ENCODE results near the gene CIAO1. TPM values are rescaled to one million over a fixed set of nuclear protein-coding genes. Genes with fewer than 3 reads are reported as not detected.

The CIAO1 gene
- total and polyA plus RNA-seq, 2 of the 13 experiments (the other 11 are each of a cell fraction or from before 2014, with no cell fraction given), result 99.3 to 120 TPM

GRCh38 chr2:96253006-96253405 lies 13.0 kb upstream of the CIAO1 start (continued):
- TF ChIP-seq GZF1 (CRISPR knock-in tag; IDR thresholded peaks at IDR 0.05) (no peak), PAXIP1 (CRISPR knock-in tag; conservative IDR thresholded peaks at IDR 0.05) (peak; percentile 49; the same call in 1 of the 2 replicates), SMC3 (IDR thresholded peaks at IDR 0.05; ENCODE audit: low read length) (peak; percentile 77), GLMP (CRISPR knock-in tag; IDR thresholded peaks at IDR 0.05; ENCODE audit: borderline replicate concordance) (no peak), HNF4A (CRISPR knock-in tag; IDR thresholded peaks at IDR 0.05) (peak; percentile 80), SRF (IDR thresholded peaks at IDR 0.05; ENCODE audit: low read depth, low read length) (no peak), CEBPG (CRISPR knock-in tag; IDR thresholded peaks at IDR 0.05) (0 out of 2 replicates have a peak, but pooled peaks have one; percentile 35), PHB2 (IDR thresholded peaks at IDR 0.05; ENCODE audit: partially characterized antibody) (no peak), SMARCE1 (IDR thresholded peaks at IDR 0.05; ENCODE audit: borderline replicate concordance) (no peak), ZNF850 (CRISPR knock-in tag; conservative IDR thresholded peaks at IDR 0.05) (no peak), SIN3A (IDR thresholded peaks at IDR 0.05; ENCODE audit: borderline replicate concordance, low read depth, low read length) (no peak), ZNF281 (CRISPR knock-in tag; IDR thresholded peaks at IDR 0.05; ENCODE audit: borderline replicate concordance) (peak; percentile 7; the same call in 1 of the 2 replicates), SALL1 (CRISPR knock-in tag; IDR thresholded peaks at IDR 0.05) (peak; percentile 29), PRMT3 (CRISPR knock-in tag; IDR thresholded peaks at IDR 0.05; ENCODE audit: borderline replicate concordance, low read depth) (no peak), STAG1 (CRISPR knock-in tag; IDR thresholded peaks at IDR 0.05) (peak; percentile 80), THAP11 (CRISPR knock-in tag; IDR thresholded peaks at IDR 0.05) (peak; percentile 60), CTCF (CRISPR knock-in tag; IDR thresholded peaks at IDR 0.05) (peak; percentile 81), RAD21 (CRISPR knock-in tag; IDR thresholded peaks at IDR 0.05) (peak; percentile 75), NCOR1 (IDR thresholded peaks at IDR 0.05; ENCODE audit: borderline replicate concordance, low read length) (peak; percentile 43; the same call in 1 of the 2 replicates), ZNF549 (CRISPR knock-in tag; IDR thresholded peaks at IDR 0.05) (no peak), HDAC1 (CRISPR knock-in tag; IDR thresholded peaks at IDR 0.05) (0 out of 2 replicates have a peak, but pooled peaks have one; percentile 26)
- TF ChIP-seq, protein P1, sequence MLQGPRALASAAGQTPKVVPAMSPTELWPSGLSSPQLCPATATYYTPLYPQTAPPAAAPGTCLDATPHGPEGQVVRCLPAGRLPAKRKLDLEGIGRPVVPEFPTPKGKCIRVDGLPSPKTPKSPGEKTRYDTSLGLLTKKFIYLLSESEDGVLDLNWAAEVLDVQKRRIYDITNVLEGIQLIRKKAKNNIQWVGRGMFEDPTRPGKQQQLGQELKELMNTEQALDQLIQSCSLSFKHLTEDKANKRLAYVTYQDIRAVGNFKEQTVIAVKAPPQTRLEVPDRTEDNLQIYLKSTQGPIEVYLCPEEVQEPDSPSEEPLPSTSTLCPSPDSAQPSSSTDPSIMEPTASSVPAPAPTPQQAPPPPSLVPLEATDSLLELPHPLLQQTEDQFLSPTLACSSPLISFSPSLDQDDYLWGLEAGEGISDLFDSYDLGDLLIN (CRISPR knock-in tag; IDR thresholded peaks at IDR 0.05; ENCODE audit: borderline replicate concordance), result no peak

Data from HepG2 (cell line).